ENCODE data around the gene EFCAB7. TPM values are rescaled to one million over a fixed set of nuclear protein-coding genes. Genes with fewer than 3 reads are reported as not detected.
A peak's percentile ranks its signal among the peaks of the same experiment; 100 is the strongest.
"Not testable (repeated sequence)": the region's sequence is repeated elsewhere in the genome, so short reads cannot be mapped to it uniquely, and the experiment has no call there.

Gene EFCAB7
- total RNA-seq, 1 experiment from 2014 or later, result 7.6 TPM

DNA sequence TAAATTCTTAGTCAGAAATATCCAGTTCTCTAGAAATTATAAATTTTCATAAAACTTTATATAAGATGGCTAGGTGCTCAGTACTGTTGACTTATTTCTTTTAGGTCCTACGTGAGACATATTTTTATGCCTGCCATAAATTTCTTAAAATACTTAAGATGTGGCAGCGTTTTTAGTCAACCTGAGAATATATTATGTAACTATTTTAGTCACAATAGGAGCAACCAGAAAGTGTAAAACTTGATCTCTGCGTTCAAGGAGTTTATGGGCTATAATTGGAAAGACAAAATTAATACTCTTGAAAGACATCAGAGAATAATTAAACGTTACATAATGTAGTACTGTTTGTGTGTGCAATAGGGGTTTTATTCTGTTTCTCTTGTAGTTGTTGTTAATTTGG is 45.7 kb downstream of the EFCAB7 start:
- DNase-seq (ENCODE audit: unreplicated experiment), result no peak
- Mint-ChIP-seq H3K27me3 (ENCODE audit: insufficient read depth, unreplicated experiment) (no peaks in the 10 kb centered on the region), H3K36me3 (ENCODE audit: insufficient read depth, unreplicated experiment) (peaks cover 15% of the 10 kb centered on the region), H3K4me1 (ENCODE audit: insufficient read depth, unreplicated experiment) (no peaks in the 10 kb centered on the region), H3K27ac (ENCODE audit: low read depth, unreplicated experiment) (no peak overlapping the region), H3K9me3 (ENCODE audit: unreplicated experiment) (no peaks in the 10 kb centered on the region), H3K4me3 (ENCODE audit: unreplicated experiment) (no peak overlapping the region)
- no TSS peak for BruUV-seq (replicated peaks)
- TF ChIP-seq CTCF (IDR thresholded peaks at IDR 0.05; ENCODE audit: unreplicated experiment), result no peak
- intact Hi-C loops (cut with micrococcal nuclease), result no loop called here
- POLR2A ChIA-PET, result interaction anchor here (1.8 kb wide), 1 partner anchor 25 kb away, joined by 7 read pairs; no protein-coding TSS in a partner anchor
- CTCF ChIA-PET, result interaction anchor here (4.6 kb wide), 1 partner anchor 12 kb away, joined by 22 read pairs; no protein-coding TSS in a partner anchor

DNA sequence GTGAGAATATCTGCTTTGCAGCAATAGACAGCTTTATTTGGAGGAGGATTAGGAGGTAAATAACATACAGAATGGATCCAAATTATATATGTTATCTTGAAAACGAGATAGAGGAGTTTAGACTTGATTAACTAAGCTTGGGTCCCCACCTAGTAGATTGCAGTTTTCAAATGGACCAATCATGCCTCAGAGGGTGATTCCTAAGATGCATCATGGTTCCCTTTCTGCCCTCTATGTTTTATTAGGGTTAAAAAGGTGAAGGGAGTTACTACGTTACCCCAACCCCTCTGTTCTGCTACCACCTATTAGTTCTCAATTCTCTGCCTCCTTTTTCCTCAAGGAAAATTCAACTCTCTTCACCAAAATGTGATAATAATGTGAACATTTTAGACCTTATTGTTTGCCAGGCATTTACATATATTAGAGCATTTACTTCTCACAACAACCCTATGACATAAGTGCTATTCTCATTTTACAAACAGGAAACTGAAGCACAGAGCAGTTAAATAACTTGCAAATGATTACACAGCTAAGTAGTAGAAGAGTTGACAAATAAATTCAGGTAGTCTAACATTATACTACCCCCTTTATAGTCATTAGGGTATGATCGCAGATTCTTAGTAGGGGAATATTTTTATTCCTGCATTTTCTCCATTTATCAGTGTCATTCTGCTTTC is 46.5 kb downstream of the EFCAB7 start:
- H3K27ac Mint-ChIP-seq (ENCODE audit: low read depth, unreplicated experiment), result no peak overlapping the region
- DNase-seq (ENCODE audit: unreplicated experiment), result no peak
- ChIA-PET POLR2A (interaction anchor here (1.2 kb wide), 1 partner anchor 22 kb away, joined by 3 read pairs; no protein-coding TSS in a partner anchor), CTCF (interaction anchor here (0.6 to 4.6 kb wide), 2 partner anchors 13 to 92 kb away, joined by 3 to 22 read pairs; no protein-coding TSS in a partner anchor)
- no peaks in the 10 kb centered on the region for H3K27me3 Mint-ChIP-seq (ENCODE audit: insufficient read depth, unreplicated experiment)
- BruUV-seq (replicated peaks), result no TSS peak
- H3K4me3 Mint-ChIP-seq (ENCODE audit: unreplicated experiment), result no peak overlapping the region
- H3K4me1 Mint-ChIP-seq (ENCODE audit: insufficient read depth, unreplicated experiment), result no peaks in the 10 kb centered on the region
- no peak for TF ChIP-seq CTCF (IDR thresholded peaks at IDR 0.05; ENCODE audit: unreplicated experiment)
- H3K36me3 Mint-ChIP-seq (ENCODE audit: insufficient read depth, unreplicated experiment), result peaks cover 8% of the 10 kb centered on the region
- intact Hi-C loops (cut with micrococcal nuclease), result no loop called here
- H3K9me3 Mint-ChIP-seq (ENCODE audit: unreplicated experiment), result no peaks in the 10 kb centered on the region

GRCh38 chr1:63572686-63573085 is 49.4 kb downstream of the EFCAB7 start:
- H3K9me3 Mint-ChIP-seq (ENCODE audit: unreplicated experiment); H3K27ac Mint-ChIP-seq (ENCODE audit: low read depth, unreplicated experiment); BruUV-seq (replicated peaks); H3K36me3 Mint-ChIP-seq (ENCODE audit: insufficient read depth, unreplicated experiment); H3K4me3 Mint-ChIP-seq (ENCODE audit: unreplicated experiment); intact Hi-C loops (cut with micrococcal nuclease); H3K4me1 Mint-ChIP-seq (ENCODE audit: insufficient read depth, unreplicated experiment); DNase-seq (ENCODE audit: unreplicated experiment); H3K27me3 Mint-ChIP-seq (ENCODE audit: insufficient read depth, unreplicated experiment): not testable (repeated sequence)
- ChIA-PET POLR2A (interaction anchor here (0.7 to 0.9 kb wide), 2 partner anchors 10 to 24 kb away, joined by 3 to 4 read pairs; no protein-coding TSS in a partner anchor), CTCF (interaction anchor here (1.7 to 1.9 kb wide), 2 partner anchors 15 to 672 kb away, joined by 5 to 6 read pairs; no protein-coding TSS in a partner anchor)

DNA sequence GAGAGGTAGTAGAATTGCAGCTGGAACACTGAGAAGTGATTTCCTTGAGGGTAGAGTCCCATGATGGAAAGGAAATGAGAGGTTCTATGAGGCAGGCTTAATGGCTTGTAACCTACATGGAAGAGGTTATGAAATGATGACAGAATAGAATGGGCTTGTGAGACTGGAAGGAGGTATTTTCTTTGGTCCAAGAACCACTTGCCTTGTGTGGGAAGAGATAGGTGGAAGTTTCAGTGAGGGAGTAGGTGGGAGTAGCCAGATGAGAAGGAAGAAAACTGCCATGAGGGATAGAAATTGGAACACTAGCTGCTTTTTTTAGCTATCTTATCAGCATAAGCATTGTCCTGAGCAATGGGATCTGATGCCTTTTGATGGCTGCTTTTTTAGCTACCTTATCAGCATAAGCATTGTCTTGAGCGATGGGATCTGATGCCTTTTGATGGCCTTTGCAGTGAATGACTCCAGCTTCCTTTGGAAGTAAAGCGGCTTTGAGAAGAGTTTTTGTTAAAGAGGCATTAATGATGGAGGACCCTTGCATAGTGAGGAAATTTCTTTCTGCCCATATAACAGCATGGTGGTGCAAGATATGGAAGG is 51.0 kb downstream of the EFCAB7 start:
- BruUV-seq (replicated peaks); intact Hi-C loops (cut with micrococcal nuclease); H3K27ac Mint-ChIP-seq (ENCODE audit: low read depth, unreplicated experiment); H3K36me3 Mint-ChIP-seq (ENCODE audit: insufficient read depth, unreplicated experiment); H3K9me3 Mint-ChIP-seq (ENCODE audit: unreplicated experiment); H3K27me3 Mint-ChIP-seq (ENCODE audit: insufficient read depth, unreplicated experiment); H3K4me3 Mint-ChIP-seq (ENCODE audit: unreplicated experiment); DNase-seq (ENCODE audit: unreplicated experiment); H3K4me1 Mint-ChIP-seq (ENCODE audit: insufficient read depth, unreplicated experiment): not testable (repeated sequence)
- POLR2A ChIA-PET, result interaction anchor here (0.6 kb wide), 1 partner anchor 11 kb away, joined by 3 read pairs; no protein-coding TSS in a partner anchor
- CTCF ChIA-PET, result interaction anchor here (0.6 to 2.8 kb wide), 9 partner anchors 16 to 673 kb away, joined by 3 to 12 read pairs (median 5); no protein-coding TSS in a partner anchor

DNA sequence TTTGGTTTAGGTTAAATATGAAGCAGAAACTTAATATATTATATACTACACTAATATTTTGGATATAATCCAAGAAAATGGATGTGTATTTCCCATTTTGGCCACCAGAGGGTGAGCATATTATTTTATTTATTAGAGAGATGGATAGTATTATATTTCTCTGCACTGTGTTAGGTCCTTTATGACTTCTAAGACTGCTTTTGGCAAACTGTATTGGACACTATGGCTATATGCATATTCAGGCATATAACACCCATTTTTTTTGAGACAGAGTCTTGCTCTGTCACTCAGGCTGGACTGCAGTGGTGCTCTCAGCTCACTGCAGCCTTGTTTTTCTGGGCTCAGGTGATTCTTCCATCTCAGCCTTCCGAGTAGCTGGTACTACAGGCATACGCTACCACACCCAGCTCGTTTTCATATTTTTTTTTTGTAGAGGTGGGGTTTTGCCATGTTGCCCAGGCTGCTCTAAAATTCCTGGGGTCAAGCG is 52.1 kb downstream of the EFCAB7 start:
- peak; percentile 66 for DNase-seq (ENCODE audit: unreplicated experiment)
- no TSS peak for BruUV-seq (replicated peaks)
- intact Hi-C loops (cut with micrococcal nuclease), result loop anchor here (1.0 kb wide), 1 partner anchor 671 kb away; no protein-coding TSS in a partner anchor
- H3K36me3 Mint-ChIP-seq (ENCODE audit: insufficient read depth, unreplicated experiment), result peaks cover 6% of the 10 kb centered on the region
- H3K27ac Mint-ChIP-seq (ENCODE audit: low read depth, unreplicated experiment), result no peak overlapping the region
- CTCF ChIA-PET, result interaction anchor here (0.6 to 3.5 kb wide), 28 partner anchors 9 to 1410 kb away, joined by 3 to 26 read pairs (median 4); no protein-coding TSS in a partner anchor
- H3K4me3 Mint-ChIP-seq (ENCODE audit: unreplicated experiment), result no peak overlapping the region
- POLR2A ChIA-PET, result no interaction called here
- H3K9me3 Mint-ChIP-seq (ENCODE audit: unreplicated experiment), result peaks cover 6% of the 10 kb centered on the region
- peaks cover 7% of the 10 kb centered on the region for H3K4me1 Mint-ChIP-seq (ENCODE audit: insufficient read depth, unreplicated experiment)
- no peaks in the 10 kb centered on the region for H3K27me3 Mint-ChIP-seq (ENCODE audit: insufficient read depth, unreplicated experiment)
- peak; percentile 40 for TF ChIP-seq CTCF (IDR thresholded peaks at IDR 0.05; ENCODE audit: unreplicated experiment)

GRCh38 chr1:63586326-63586725 is 63.0 kb downstream of the EFCAB7 start:
- H3K27ac Mint-ChIP-seq (ENCODE audit: low read depth, unreplicated experiment); H3K4me1 Mint-ChIP-seq (ENCODE audit: insufficient read depth, unreplicated experiment); CTCF ChIA-PET; DNase-seq (ENCODE audit: unreplicated experiment); BruUV-seq (replicated peaks); POLR2A ChIA-PET; H3K9me3 Mint-ChIP-seq (ENCODE audit: unreplicated experiment); H3K27me3 Mint-ChIP-seq (ENCODE audit: insufficient read depth, unreplicated experiment); intact Hi-C loops (cut with micrococcal nuclease); H3K4me3 Mint-ChIP-seq (ENCODE audit: unreplicated experiment): not testable (repeated sequence)
- H3K36me3 Mint-ChIP-seq (ENCODE audit: insufficient read depth, unreplicated experiment), result peaks cover 11% of the 10 kb centered on the region
